PC-3 (cell line): Measurements from ENCODE around the gene ESRRG.

Experiments used
- EZH2 ChIP-seq: fragments of 300-600 bp; sonication (generic); IDR thresholded peaks from one replicate; pipeline ENCODE4 v1.6.1; 2017; ENCODE audit warnings: antibody characterized with exemption, mild to moderate bottlenecking, low read length; ENCODE audit not compliant: unreplicated experiment
- TF ChIP-seq, protein P1 (sequence below): fragments of 300-600 bp; sonication (generic); conservative IDR thresholded peaks from 2 replicates; pipeline ENCODE4 v1.5.1; 2017; ENCODE audit warnings: antibody characterized with exemption, low read depth, mild to moderate bottlenecking, low read length

DNA sequence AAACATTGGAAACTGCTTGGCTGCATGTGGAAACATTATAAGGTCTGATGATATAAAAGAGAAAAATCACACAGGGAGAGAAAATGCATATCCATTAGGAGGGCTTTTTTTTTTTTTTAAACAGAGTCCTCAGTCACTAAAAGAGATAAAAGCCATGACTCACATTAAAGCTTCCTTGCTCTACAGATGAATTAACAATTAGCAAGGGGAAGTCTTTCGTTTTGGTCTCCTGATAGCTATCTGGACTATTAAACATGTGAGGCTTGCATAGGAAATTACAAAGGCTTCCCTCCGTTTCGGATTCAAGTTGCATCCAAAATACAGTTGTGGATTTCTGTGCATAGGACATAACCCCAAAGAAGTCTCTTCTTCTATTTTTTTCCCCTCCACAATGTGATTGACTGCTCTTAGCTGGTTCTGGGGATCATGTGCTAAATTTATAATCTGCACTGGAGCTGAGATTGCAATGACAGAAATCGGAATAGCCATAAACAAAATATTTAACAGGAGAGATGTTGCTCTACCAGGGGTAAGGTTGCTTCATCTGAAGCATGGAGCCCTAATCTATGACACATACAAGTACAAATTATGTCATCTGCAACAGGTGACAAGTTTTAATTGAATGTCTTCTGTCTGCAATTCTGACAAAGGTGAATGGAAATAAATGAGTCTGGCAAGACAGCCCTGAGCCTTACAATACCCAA lies 146.8 kb downstream of the ESRRG start:
- TF ChIP-seq, protein P1, sequence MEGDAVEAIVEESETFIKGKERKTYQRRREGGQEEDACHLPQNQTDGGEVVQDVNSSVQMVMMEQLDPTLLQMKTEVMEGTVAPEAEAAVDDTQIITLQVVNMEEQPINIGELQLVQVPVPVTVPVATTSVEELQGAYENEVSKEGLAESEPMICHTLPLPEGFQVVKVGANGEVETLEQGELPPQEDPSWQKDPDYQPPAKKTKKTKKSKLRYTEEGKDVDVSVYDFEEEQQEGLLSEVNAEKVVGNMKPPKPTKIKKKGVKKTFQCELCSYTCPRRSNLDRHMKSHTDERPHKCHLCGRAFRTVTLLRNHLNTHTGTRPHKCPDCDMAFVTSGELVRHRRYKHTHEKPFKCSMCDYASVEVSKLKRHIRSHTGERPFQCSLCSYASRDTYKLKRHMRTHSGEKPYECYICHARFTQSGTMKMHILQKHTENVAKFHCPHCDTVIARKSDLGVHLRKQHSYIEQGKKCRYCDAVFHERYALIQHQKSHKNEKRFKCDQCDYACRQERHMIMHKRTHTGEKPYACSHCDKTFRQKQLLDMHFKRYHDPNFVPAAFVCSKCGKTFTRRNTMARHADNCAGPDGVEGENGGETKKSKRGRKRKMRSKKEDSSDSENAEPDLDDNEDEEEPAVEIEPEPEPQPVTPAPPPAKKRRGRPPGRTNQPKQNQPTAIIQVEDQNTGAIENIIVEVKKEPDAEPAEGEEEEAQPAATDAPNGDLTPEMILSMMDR = no peak
- no peak for TF ChIP-seq EZH2
